Fibroblast of villous mesenchyme (primary cell): Measurements from ENCODE around the gene ENPP6. TPM values are rescaled to one million over a fixed set of nuclear protein-coding genes. Genes with fewer than 3 reads are reported as not detected.

ENCODE experiments used
- DNase-seq: peaks from one replicate; pipeline ENCODE4 v3.0.0-alpha.2; 2010; ENCODE audit warnings: low read depth
- H3K4me3 ChIP-seq: 2 replicates; pipeline ENCODE4 v1.5.1; 2011; ENCODE audit warnings: low read depth, mild to moderate bottlenecking, low read length
- total RNA-seq: library from RNA; depleted of rRNA; stranded (reverse); fragments of >200 nt; gene quantifications from 2 replicates; pipeline ENCODE4 v1.2.3, GENCODE V29; 2012
- TF ChIP-seq, protein P1 (sequence below): IDR thresholded peaks from 2 replicates; pipeline ENCODE4 v1.5.1; 2012; ENCODE audit warnings: low read depth, mild to moderate bottlenecking, low read length; ENCODE audit not compliant: insufficient read depth

ENPP6 gene
- total RNA-seq, 1 donor: not detected

- H3K4me3 ChIP-seq: no peak overlapping the region
- TF ChIP-seq, protein P1, sequence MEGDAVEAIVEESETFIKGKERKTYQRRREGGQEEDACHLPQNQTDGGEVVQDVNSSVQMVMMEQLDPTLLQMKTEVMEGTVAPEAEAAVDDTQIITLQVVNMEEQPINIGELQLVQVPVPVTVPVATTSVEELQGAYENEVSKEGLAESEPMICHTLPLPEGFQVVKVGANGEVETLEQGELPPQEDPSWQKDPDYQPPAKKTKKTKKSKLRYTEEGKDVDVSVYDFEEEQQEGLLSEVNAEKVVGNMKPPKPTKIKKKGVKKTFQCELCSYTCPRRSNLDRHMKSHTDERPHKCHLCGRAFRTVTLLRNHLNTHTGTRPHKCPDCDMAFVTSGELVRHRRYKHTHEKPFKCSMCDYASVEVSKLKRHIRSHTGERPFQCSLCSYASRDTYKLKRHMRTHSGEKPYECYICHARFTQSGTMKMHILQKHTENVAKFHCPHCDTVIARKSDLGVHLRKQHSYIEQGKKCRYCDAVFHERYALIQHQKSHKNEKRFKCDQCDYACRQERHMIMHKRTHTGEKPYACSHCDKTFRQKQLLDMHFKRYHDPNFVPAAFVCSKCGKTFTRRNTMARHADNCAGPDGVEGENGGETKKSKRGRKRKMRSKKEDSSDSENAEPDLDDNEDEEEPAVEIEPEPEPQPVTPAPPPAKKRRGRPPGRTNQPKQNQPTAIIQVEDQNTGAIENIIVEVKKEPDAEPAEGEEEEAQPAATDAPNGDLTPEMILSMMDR: no peak
- no peak for DNase-seq
These were observed 40.4 kb downstream of the ENPP6 start for GRCh38 chr4:184177271-184177670.

DNA sequence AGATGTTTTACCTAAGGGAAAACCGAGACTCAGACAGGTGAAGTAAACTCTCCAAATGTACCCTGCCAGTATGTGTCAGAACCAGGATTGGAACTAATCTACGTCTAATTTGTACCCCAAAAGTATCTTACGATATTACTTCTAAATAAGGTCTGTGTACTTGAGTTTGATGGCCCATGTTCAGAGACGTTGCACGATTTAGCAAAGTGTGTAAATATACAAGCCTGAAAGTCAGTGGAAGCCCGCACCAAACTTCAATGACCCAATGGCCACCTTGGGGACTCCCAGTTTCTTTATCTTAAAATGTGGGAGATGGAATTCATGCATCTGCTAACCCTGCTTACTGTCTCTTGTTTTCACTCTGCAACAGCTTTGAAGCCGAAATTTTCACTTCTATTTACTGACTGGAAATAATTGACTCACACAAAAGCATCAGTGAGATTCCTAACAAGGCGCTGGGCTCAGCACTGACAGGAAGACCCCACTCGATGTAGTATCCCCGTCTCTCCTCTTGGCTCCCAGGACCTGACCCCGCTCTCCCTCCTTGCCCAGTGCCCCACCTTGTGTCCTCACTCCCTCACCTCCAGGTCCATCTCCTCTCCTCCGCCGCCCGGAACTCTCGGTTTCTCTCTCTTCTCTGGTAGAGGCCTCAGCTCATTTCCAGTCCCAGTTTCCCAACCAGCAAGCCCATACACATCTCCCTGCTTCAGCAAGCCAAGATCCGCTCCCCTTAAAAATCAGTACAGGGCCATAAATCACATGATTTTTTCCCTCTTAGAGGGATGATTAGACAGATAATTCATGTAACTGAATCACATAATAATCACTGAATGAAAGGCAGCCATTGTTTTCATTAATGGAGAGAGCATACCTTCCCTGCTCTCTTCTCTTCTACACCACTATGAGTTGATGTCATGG lies 42.8 kb downstream of the ENPP6 start:
- no peak overlapping the region for H3K4me3 ChIP-seq
- no peak for DNase-seq
- TF ChIP-seq, protein P1: no peak

DNA sequence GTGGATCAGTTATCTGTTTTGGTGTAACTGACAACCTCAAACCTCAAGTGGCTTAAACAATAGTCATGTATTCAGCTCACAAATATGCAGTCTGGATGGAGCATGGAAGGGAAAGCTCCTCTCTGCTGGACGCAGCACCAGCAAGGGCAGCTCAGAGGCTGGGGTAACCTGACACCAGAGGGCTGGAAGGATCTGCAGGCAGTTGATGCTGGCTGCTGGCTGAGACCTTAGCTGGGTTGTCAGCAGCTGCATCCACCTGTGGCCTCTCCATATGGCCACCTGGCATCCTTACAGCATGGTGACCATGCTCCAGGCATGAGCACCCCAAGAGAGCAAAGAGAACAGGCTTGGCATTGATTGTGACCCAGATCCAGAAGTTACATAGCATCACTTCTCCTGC lies 46.7 kb downstream of the ENPP6 start:
- TF ChIP-seq, protein P1: no peak

GRCh38 chr4:184169225-184169867 lies 48.3 kb downstream of the ENPP6 start:
- H3K4me3 ChIP-seq: no peak overlapping the region
- TF ChIP-seq, protein P1: no peak
- no peak for DNase-seq

More for the DNA sequence above, 46.7 kb downstream of the ENPP6 start:
- no peak overlapping the region for H3K4me3 ChIP-seq
- DNase-seq: no peak

GRCh38 chr4:184168406-184169019 lies 49.2 kb downstream of the ENPP6 start:
- DNase-seq: peak; percentile 61
- TF ChIP-seq, protein P1: peak; percentile 96
- H3K4me3 ChIP-seq: no peak overlapping the region

GRCh38 chr4:184167576-184167975 lies 50.1 kb downstream of the ENPP6 start:
- H3K4me3 ChIP-seq: no peak overlapping the region
- TF ChIP-seq, protein P1: no peak
- DNase-seq: no peak
